ENCODE measurements around the gene RFPL2. TPM values are rescaled to one million over a fixed set of nuclear protein-coding genes. Genes with fewer than 3 reads are reported as not detected.

Gene RFPL2
- total and polyA plus RNA-seq, 2 donors (not counting 3 experiments of a cell fraction or from before 2014, with no cell fraction given) = not detected

DNA sequence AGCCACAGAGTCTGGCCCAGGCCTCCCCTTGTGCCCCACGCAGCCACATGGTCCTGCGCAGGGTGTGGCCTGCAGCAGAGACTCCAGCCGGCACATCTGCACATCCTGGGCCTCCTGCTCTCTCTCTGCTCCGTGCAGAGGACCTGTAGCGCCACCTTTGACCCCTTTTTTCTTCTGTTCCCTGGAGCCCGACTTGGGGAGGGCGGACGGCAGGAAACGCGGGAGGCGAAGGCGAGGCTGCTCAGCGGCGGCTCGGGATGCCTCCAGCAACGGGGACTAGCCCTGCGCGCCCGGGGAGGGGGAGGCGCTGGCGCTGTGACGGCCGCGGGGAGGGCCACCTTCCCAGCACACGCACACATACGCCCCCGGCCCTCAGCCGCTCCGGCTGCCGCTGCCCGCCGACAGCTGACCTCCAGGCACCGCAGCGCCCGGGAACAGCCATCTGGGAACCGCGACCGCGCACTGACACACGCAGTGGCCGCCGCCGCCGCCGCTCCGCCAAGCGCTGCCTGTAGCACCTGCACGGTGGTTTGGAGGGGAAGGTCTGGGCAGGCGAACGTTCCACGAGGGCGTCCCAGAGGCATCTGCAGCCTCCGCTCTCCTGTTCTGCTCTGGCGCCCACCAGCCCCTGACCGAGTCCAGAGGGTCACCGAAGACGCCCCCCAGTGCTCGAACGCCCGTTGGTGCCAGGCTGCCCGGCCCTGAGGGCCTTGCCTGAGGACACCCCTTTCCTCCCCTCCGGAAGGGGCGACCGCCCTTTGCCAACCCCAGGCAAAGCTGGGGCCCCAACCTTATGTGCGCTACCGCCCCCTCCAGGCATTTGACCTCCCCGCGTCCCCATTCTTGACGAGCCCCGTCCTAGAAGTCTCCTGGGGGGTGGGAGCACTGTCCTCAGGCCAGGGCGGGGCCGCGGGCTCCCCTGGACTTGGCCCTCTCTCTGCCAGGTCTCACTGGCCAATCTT lies 28.9 kb downstream of the RFPL2 start:
- H3K27me3 ChIP-seq (ENCODE audit: control insufficient read depth in 2 of 2, insufficient read depth in 2 of 2, low read length in 2 of 2) = peaks cover 5 to 11% of the 10 kb centered on the region in 2 experiments
- no peak overlapping the region for H2AFZ ChIP-seq (ENCODE audit: low read depth, low read length)
- no peaks in the 10 kb centered on the region for H3K9me1 ChIP-seq (replicated peaks; ENCODE audit: control insufficient read depth, extremely low read depth, insufficient read depth, low read length)
- no peak overlapping the region for H3K4me2 ChIP-seq (ENCODE audit: insufficient read depth, low read length)
- H3K9me3 ChIP-seq (replicated peaks; ENCODE audit: control insufficient read depth, insufficient read depth, low read length) = no peaks in the 10 kb centered on the region
- no peak overlapping the region for H3K9ac ChIP-seq (replicated peaks; ENCODE audit: extremely low read depth, insufficient read depth, low read length)
- CTCF ChIA-PET = no interaction called here
- FAIRE-seq (no peak), DNase-seq (ENCODE audit: low read depth, low spot score) (no peak)
- H3K4me3 ChIP-seq (replicated peaks in 1 of 3; ENCODE audit: insufficient read depth in 1 of 3, low read depth in 1 of 3, low read length in 3 of 3) = no peak overlapping the region
- H4K20me1 ChIP-seq (replicated peaks; ENCODE audit: control insufficient read depth, extremely low read depth, insufficient read depth, low read length) = no peaks in the 10 kb centered on the region
- BruUV-seq (replicated peaks) = no TSS peak
- no peaks in the 10 kb centered on the region for H3K36me3 ChIP-seq (ENCODE audit: control insufficient read depth in 2 of 2, extremely low read depth in 1 of 2, insufficient read depth in 2 of 2, low read length in 2 of 2)
- POLR2A ChIA-PET = no interaction called here
- intact Hi-C loops (cut with micrococcal nuclease) = no loop called here
- TF ChIP-seq MYC (IDR thresholded peaks at IDR 0.05; ENCODE audit: low read depth, low read length) = no peak
- TF ChIP-seq EZH2 (IDR thresholded peaks at IDR 0.05; ENCODE audit: borderline replicate concordance, low read depth, low read length, severe bottlenecking) = no peak
- no peak for TF ChIP-seq FOS (IDR thresholded peaks at IDR 0.05; ENCODE audit: borderline replicate concordance, insufficient read depth, low read length)
- TF ChIP-seq, protein P1, sequence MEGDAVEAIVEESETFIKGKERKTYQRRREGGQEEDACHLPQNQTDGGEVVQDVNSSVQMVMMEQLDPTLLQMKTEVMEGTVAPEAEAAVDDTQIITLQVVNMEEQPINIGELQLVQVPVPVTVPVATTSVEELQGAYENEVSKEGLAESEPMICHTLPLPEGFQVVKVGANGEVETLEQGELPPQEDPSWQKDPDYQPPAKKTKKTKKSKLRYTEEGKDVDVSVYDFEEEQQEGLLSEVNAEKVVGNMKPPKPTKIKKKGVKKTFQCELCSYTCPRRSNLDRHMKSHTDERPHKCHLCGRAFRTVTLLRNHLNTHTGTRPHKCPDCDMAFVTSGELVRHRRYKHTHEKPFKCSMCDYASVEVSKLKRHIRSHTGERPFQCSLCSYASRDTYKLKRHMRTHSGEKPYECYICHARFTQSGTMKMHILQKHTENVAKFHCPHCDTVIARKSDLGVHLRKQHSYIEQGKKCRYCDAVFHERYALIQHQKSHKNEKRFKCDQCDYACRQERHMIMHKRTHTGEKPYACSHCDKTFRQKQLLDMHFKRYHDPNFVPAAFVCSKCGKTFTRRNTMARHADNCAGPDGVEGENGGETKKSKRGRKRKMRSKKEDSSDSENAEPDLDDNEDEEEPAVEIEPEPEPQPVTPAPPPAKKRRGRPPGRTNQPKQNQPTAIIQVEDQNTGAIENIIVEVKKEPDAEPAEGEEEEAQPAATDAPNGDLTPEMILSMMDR (IDR thresholded peaks at IDR 0.05; ENCODE audit: extremely low read depth in 1 of 2, insufficient read depth in 1 of 2, low read depth in 1 of 2, low read length in 2 of 2) = no peak
- TF ChIP-seq POLR2A (IDR thresholded peaks at IDR 0.05; ENCODE audit: low read depth, low read length) = no peak
- TF ChIP-seq GATA2 (IDR thresholded peaks at IDR 0.05; ENCODE audit: insufficient read depth, insufficient read length, low read depth, low read length) = no peak
- H3K27ac ChIP-seq (ENCODE audit: insufficient read depth, low read depth, low read length) = no peak overlapping the region
- no peaks in the 10 kb centered on the region for H3K79me2 ChIP-seq (ENCODE audit: control insufficient read depth, insufficient read depth, low read length)
- dilution Hi-C loops (cut with MboI; ENCODE audit: extremely low pct_ligation_motif_present, low sequenced_read_pairs) = no loop called here
- H3K4me1 ChIP-seq (ENCODE audit: control insufficient read depth, extremely low read depth, insufficient read depth, low read length) = no peaks in the 10 kb centered on the region
